ENCODE measurements around the gene ZNF775.

The ZNF775 gene

DNA sequence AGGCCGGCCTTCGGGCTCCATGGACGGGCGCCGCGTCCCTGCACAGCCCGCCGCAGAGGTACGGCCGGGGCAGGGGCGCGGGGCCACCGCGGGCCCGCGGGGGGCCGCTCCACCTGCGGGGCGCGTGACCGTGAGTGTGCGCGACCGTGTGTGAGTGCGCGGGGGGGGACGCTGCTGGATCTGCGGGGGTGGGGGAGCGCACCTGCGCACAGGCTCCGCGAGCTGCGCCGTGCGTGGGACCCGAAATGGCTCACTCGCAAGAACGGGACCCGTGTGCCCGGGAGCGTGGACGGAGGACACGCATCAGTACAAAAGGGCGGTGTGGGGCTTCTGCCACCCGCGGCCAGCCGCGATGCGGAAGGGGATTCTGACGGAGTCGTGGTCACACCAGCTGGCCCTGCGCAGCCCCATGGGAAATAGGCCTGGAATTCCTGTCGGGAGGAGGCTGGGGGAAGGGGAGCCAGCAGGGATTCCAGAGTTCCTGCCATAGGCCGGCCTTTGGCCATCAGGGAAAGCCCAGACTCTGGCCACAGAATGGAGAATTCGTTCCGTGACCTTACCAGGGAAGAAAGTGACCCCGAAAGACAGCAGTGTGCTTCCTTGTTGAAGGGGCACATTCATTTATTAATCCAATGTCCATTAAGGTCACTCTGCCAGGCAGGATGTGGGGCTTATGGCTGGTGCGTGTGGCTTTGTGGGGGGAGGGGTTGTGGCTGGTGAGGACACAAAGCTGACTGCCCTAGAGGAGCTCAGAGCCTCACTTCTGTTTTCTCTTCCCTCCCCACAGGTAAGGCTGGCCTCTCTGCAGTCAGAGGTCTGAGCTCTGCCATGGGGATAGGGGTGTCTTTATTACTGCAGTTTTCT, 10.0 kb upstream of the ZNF775 start:
- peak; percentile 60 for DNase-seq (ENCODE audit: low read depth)

- no peak for DNase-seq (ENCODE audit: low read depth)
Measured at GRCh38 chr7:150369748-150370501, 9.2 kb upstream of the ZNF775 start.

DNA sequence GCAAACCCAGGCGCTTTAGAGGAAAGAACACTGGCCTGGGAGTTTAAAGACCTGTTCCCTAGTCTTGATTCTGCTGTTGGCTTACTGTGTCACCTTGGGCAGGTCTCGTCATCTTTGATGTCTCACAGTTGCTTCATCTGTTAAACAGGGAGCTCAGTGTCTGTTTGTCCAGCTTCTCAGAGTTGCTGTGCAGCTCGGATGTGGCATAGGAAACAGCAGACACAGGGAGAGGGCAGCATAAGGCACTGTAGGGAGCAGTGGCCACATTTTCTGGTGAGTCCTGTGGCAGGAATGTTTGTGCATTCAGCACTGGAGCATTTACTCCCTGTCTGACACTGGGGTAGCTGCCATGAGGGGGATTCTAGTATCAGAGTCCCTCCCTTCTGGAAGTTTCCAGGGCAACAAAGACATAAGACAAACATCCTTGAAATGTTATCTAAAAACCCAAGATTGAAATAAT, 8.5 kb upstream of the ZNF775 start:
- DNase-seq (ENCODE audit: low read depth), result no peak

DNA sequence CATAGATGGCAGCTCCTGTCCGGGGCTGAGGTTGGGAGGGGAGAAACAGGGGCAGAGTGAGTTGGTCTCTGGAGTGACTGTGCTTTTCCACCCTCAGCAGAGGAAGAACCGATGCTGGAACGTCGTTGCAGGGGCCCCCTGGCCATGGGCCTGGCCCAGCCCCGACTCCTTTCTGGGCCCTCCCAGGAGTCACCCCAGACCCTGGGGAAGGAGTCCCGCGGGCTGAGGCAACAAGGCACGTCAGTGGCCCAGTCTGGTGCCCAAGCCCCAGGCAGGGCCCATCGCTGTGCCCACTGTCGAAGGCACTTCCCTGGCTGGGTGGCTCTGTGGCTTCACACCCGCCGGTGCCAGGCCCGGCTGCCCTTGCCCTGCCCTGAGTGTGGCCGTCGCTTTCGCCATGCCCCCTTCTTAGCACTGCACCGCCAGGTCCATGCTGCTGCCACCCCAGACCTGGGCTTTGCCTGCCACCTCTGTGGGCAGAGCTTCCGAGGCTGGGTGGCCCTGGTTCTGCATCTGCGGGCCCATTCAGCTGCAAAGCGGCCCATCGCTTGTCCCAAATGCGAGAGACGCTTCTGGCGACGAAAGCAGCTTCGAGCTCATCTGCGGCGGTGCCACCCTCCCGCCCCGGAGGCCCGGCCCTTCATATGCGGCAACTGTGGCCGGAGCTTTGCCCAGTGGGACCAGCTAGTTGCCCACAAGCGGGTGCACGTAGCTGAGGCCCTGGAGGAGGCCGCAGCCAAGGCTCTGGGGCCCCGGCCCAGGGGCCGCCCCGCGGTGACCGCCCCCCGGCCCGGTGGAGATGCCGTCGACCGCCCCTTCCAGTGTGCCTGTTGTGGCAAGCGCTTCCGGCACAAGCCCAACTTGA, 7.8 kb upstream of the ZNF775 start:
- DNase-seq (ENCODE audit: low read depth), result no peak

GRCh38 chr7:150371996-150372270, 7.2 kb upstream of the ZNF775 start:
- no peak for DNase-seq (ENCODE audit: low read depth)

- no peak for DNase-seq (ENCODE audit: low read depth)
Measured at GRCh38 chr7:150372271-150373048, 6.7 kb upstream of the ZNF775 start.

DNA sequence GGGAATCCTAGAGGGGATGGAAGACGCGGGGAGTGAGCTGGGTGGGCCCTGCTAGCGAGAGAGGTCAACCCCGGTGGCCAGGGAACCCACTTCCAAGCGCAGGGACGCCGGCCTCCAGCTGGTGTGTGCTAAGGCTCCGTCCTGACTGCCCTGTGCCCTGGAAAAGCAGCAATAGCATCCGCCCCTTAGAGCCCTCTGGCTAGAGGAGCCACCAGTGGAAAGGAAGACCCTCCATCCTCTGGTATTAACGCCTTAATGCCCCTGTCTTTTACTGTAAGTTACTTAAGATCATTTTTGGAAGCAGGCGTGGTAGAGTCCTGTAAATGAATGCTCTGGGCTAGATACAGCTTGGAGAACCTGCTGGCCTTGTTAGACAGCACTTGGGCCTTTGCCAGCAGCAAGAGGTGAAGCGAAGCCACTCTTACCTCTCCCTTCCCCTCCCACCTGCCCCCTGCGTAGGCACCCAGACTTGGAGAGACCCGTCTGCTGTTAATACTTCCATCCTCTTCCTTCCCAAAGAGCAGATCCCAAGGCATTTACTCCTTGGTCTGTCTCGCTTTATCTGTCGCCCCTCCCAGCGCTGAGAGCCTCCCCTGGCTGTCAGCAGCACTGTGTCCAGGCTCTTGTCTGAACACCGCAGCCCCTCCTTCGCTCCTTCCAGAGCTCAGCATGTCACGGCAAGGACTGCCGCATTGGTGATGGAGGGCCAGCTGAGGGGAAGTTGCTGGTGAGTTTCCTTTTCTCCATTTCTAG, 5.9 kb upstream of the ZNF775 start:
- DNase-seq (ENCODE audit: low read depth), result no peak

- DNase-seq (ENCODE audit: low read depth), result no peak
Measured at GRCh38 chr7:150374026-150374425, 5.1 kb upstream of the ZNF775 start.

DNA sequence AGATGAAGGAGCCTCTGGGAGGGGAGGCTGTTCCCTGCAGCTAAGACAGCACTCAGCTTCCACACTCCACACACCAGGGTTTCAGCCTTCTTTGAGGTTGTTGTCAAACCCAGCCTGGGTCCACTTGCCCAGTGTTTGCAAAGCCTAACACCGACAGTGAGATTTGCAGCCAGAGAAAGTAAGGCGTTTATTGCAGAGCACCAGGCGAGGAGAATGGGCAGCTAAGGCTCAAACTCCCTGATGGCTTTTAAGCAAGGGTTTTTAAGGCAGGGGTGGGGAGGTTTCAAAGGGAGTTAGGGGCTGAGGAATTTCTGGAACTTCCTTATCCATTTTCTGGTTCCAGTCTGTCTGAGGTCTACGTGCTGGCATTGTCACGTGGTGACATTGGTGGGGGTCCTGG, 4.7 kb upstream of the ZNF775 start:
- no peak for DNase-seq (ENCODE audit: low read depth)

DNA sequence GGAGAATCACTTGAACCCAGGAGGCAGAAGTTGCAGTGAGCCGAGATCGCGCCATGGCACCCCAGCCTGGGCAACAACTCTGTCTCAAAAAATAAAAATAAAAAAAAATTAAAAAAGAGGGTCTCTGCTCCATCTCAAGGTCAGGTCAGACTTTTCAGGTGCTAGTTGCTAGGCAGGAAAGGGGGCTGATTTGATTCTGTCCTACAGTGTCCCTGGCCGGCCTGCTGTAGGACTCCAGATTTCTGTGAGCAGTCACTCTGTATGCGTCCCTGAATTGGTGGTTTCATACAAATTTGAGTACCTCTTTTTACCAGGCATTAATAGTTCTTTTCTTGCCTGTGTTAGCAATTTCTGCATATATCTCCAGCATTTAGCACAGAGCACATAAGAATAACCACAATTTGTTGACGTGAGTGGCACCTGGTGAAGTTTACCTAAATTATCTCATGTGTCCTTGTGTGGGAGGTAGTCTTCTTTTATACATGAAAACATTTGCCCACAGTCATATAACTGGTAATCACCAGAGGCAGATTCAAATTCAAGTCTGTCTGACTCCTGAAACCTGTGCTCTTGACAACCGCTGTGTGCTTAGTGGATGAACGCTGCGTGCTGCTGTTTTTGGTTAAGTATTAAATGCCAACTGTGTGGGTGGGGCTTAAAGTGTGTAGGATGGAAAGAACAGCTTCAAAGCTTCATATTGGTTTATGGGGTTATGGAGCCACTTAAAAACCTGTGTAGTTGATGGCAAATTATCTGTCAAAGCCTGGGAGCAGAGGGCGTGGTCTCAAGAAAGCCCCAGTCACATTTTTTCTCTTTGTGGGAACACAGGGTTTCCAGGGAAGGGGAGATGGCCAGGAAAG, 3.2 kb upstream of the ZNF775 start:
- no peak for DNase-seq (ENCODE audit: low read depth)

DNA sequence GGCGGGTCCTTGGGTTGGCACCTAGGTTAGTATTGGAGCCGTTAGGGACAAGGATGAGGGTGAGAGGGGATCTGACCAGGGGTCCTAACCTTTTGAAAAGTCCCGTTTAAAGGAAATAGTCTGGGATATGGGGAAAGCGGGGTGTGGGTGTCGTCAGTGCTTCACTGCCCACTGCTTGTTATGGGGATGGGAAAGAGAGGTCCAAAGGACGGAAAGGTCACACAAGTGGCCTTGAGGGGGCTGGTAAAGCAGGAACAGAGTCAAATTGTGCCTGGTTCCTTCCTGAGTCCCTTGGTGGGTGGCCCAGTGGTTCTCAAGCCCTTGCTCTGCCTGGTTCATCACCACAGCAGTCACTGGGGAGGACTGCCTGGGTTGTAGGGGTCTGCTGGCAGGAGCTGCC, 2.6 kb upstream of the ZNF775 start:
- DNase-seq (ENCODE audit: low read depth), result no peak

- DNase-seq (ENCODE audit: low read depth), result no peak
Measured at GRCh38 chr7:150377196-150377595, 1.9 kb upstream of the ZNF775 start.

DNA sequence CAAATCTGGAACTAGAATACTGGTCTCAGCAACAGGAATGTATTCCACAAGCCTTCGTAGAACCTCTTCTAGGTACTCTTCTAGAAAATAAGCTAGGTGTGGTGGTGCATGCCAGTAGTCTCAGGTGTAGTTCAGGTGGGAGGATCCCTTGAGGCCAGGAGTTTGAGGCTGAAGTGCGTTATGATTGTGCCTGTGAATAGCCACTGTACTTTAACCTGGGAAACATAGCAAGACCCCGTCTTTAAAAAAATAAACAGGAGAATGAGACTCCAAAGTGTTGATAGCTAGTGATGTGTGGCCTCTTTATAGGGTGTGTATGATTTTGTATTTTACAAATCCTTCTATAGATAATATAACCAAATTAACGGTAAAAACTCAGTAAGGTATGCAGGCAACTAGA, 1.5 kb upstream of the ZNF775 start:
- DNase-seq (ENCODE audit: low read depth), result no peak

DNA sequence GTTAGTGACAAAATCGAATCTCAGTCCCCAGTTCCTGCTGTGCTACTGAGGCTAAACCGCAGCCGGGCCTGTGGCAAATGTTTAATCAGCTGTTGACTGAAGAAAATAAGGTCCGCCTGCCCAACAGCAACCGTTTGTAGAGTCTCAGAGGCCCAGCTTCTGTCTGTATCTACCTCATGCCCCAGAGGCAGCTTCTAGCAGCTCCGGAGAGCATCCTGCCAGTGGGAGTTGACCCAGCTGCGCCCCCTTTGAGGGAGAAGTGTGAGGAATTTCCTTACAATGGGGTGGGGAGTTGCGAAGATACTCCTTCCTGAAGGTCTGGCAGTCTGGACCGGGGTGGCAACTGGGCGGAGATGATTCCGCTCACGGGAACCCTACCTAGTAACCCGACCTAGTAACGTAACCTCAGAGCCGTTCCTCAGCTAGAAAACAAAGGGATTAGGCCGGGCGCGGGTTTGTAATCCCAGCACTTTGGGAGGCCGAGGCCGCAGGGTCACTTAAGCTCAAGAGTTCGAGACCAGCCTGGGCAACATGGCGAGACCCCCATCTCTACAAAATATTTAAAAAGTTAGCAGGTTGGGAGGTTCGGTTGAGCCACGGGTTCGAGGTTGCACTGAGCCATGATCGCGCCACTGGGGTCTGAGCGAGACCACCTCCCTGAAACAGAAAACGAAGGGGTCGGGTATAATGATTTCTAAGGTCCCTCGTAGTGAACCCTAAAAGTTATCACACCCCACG, 846 bp upstream of the ZNF775 start:
- DNase-seq (ENCODE audit: low read depth), result no peak

- no peak for DNase-seq (ENCODE audit: low read depth)
Measured at GRCh38 chr7:150379441-150380379, 580 bp downstream of the ZNF775 start.

GRCh38 chr7:150380463-150380862, 1.3 kb downstream of the ZNF775 start:
- no peak for DNase-seq (ENCODE audit: low read depth)

DNA sequence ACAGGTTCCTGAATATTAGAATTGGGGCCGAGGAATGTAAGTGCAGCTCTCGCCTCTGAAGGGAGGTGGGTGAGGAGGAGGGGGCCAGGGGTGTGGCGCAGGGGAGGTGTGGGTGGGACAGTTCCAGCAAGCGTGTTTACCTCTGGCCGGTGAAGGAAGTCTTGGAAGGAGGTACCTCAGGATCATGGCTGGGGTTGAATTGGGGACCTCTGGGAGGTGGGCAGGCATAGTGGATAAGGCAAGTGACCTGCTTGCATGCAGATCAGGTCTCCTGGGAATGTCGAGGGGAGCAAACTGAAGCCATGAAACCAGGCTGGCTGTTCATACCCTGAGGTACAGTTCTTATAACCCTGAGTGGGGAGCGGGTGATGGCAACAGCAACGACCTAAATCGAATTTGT, 2.0 kb downstream of the ZNF775 start:
- DNase-seq (ENCODE audit: low read depth), result no peak

GRCh38 chr7:150381785-150382122, 2.6 kb downstream of the ZNF775 start:
- no peak for DNase-seq (ENCODE audit: low read depth)

Measured in activated T-helper 9 cell treated with anti-CD3 and anti-CD28 coated beads, Interleukin-2, amount 50 U/mL, for 16 hours (primary cell).